ENCODE measurements around the gene A4GALT.

The A4GALT gene, protein sequence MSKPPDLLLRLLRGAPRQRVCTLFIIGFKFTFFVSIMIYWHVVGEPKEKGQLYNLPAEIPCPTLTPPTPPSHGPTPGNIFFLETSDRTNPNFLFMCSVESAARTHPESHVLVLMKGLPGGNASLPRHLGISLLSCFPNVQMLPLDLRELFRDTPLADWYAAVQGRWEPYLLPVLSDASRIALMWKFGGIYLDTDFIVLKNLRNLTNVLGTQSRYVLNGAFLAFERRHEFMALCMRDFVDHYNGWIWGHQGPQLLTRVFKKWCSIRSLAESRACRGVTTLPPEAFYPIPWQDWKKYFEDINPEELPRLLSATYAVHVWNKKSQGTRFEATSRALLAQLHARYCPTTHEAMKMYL

DNA sequence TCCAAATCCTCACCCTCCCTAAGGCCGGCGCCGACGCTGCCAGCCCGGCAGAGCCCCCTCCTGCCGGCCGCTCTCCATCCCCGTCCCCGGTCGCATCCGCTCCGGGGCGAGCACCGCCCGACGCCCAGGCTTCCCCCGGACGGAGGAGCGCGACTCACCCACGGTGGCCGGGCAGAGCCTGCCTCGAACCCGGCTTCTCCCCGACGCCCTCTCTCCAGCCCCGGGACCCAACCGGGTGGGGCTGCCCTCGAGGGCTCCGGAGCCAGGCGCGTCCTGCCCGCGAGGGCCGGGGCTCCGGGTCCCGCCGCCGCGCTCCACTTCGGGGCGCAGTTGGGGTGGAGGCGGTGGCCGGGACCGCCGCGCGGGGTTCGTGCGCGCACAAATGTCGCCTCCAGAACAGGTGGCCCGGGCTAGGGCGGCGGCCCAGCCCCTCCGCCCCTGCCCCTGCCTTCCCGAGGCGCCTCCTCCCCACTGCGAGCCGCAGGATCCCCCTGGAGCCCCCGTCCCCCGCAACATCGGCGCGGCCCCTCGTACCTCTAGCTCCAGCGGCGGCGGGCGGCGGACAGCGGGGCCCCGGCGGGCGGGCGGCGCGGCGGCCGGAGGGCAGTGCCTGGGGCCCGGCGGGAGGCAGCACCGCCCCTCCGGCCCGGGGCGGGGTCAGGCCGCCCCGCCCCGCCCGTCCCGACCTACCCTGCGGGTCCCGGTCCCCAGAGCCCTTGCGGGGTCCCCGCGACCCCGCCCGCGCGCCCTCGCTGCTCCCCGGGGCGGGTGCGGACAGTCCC is at the start of gene A4GALT:
A4GALT (minus strand) TSS at position 608 of the 782 bp plus-strand sequence. CDS start 26,919 bp downstream, outside the sequence.
- Histone ChIP-seq H3K36me3 (ENCODE audit: control insufficient read depth, insufficient read depth, low read length) (no peaks in the 10 kb centered on the region), H3K4me3 (replicated peaks; ENCODE audit: low read depth, low read length) (peak within 1 kb of the TSS; percentile 81), H3K27me3 (replicated peaks; ENCODE audit: control insufficient read depth, insufficient read depth, low read length) (no peaks in the 10 kb centered on the region)
- TF ChIP-seq, protein P1, sequence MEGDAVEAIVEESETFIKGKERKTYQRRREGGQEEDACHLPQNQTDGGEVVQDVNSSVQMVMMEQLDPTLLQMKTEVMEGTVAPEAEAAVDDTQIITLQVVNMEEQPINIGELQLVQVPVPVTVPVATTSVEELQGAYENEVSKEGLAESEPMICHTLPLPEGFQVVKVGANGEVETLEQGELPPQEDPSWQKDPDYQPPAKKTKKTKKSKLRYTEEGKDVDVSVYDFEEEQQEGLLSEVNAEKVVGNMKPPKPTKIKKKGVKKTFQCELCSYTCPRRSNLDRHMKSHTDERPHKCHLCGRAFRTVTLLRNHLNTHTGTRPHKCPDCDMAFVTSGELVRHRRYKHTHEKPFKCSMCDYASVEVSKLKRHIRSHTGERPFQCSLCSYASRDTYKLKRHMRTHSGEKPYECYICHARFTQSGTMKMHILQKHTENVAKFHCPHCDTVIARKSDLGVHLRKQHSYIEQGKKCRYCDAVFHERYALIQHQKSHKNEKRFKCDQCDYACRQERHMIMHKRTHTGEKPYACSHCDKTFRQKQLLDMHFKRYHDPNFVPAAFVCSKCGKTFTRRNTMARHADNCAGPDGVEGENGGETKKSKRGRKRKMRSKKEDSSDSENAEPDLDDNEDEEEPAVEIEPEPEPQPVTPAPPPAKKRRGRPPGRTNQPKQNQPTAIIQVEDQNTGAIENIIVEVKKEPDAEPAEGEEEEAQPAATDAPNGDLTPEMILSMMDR (IDR thresholded peaks at IDR 0.05; ENCODE audit: insufficient read depth, low read length, poor library complexity, severe bottlenecking): no peak
- peak; percentile 55 for DNase-seq (ENCODE audit: extremely low read depth, insufficient read length)

DNA sequence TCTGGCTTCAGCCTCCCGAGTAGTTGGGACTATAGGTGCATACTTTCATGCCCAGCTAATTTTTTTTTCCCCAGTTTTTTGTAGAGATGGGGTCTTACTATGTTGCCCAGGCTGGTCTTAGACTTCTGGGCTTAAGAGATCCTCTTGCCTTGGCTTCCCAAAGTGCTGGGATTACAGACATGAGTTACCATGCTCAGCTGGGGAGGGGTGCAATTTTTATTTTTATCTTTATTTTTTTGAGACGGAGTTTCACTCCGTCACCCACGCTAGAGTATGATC is 49.7 kb upstream of the A4GALT start:
- TF ChIP-seq, protein P1 (IDR thresholded peaks at IDR 0.05; ENCODE audit: insufficient read depth, low read length, poor library complexity, severe bottlenecking): no peak
- DNase-seq (ENCODE audit: extremely low read depth, insufficient read length): no peak
- H3K36me3 ChIP-seq (ENCODE audit: control insufficient read depth, insufficient read depth, low read length): no peaks in the 10 kb centered on the region
- H3K4me3 ChIP-seq (replicated peaks; ENCODE audit: low read depth, low read length): peak overlapping the region; percentile 38
- no peaks in the 10 kb centered on the region for H3K27me3 ChIP-seq (replicated peaks; ENCODE audit: control insufficient read depth, insufficient read depth, low read length)

DNA sequence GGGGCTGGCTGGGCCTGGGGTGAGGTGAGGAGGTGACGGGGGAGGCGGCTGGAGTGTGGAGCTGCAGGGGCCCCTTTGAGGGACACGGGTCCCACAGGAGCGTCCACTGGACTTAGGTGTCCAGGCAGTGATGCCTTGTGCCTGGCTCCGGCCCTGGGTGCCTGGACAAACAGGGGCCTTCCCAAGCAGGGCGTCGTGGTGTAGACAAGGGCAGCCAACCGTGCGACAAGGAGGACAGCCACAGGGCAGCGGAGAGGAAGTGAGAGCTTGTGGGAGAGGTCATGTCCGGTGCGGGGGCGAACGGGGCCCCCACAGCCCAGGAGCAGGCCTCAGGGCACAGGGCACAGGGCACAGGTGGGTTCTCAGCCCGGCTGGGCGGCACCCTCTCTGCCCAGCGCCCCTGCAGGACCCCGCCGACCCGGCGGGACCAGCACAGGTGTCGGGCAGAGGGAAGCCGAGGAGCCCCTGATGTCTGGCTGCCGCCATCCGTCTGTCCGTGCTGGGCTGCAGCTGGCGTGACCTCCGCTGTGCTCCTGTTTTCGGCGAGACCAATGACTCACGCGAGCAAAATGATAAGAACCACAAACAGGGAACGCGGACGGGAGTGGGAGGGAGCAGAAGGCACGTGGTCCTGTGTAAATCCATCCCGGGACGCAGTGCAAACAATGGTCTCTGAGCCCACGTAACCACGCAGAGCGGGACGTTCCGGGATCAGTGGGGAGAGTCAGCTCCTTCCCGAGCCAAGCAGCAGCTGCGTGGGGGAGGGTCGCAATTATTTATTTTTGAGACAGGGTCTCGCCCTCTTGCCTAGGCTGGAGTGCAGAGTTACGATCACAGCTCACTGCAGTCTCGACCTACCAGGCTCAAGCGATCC is 49.1 kb upstream of the A4GALT start:
- H3K36me3 ChIP-seq (ENCODE audit: control insufficient read depth, insufficient read depth, low read length): no peaks in the 10 kb centered on the region
- H3K4me3 ChIP-seq (replicated peaks; ENCODE audit: low read depth, low read length): peak overlapping the region; percentile 38
- DNase-seq (ENCODE audit: extremely low read depth, insufficient read length): peak; percentile 86

DNA sequence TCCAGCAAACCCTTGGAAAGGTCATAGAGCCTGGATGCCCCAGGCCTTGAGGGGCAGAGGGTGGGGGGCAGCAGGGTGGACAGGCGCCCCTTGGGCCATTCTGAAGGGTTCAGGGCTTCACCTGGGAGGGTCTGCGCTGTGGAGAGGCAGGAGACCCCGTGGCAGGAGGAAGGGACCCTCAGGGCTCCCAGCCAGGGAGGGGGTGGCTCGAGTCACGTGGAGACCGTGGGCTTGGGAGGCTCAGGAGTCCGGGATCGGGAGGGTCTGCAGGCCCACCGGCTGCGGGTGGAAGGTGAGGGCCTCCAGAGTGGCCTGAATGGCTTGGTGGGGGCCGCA is 48.5 kb upstream of the A4GALT start:
- TF ChIP-seq, protein P1 (IDR thresholded peaks at IDR 0.05; ENCODE audit: insufficient read depth, low read length, poor library complexity, severe bottlenecking): no peak
- H3K27me3 ChIP-seq (replicated peaks; ENCODE audit: control insufficient read depth, insufficient read depth, low read length): no peaks in the 10 kb centered on the region
- DNase-seq (ENCODE audit: extremely low read depth, insufficient read length): no peak
- no peaks in the 10 kb centered on the region for H3K36me3 ChIP-seq (ENCODE audit: control insufficient read depth, insufficient read depth, low read length)
- H3K4me3 ChIP-seq (replicated peaks; ENCODE audit: low read depth, low read length): no peak overlapping the region

More for the DNA sequence above, 49.1 kb upstream of the A4GALT start:
- H3K27me3 ChIP-seq (replicated peaks; ENCODE audit: control insufficient read depth, insufficient read depth, low read length): no peaks in the 10 kb centered on the region
- TF ChIP-seq, protein P1 (IDR thresholded peaks at IDR 0.05; ENCODE audit: insufficient read depth, low read length, poor library complexity, severe bottlenecking): no peak

DNA sequence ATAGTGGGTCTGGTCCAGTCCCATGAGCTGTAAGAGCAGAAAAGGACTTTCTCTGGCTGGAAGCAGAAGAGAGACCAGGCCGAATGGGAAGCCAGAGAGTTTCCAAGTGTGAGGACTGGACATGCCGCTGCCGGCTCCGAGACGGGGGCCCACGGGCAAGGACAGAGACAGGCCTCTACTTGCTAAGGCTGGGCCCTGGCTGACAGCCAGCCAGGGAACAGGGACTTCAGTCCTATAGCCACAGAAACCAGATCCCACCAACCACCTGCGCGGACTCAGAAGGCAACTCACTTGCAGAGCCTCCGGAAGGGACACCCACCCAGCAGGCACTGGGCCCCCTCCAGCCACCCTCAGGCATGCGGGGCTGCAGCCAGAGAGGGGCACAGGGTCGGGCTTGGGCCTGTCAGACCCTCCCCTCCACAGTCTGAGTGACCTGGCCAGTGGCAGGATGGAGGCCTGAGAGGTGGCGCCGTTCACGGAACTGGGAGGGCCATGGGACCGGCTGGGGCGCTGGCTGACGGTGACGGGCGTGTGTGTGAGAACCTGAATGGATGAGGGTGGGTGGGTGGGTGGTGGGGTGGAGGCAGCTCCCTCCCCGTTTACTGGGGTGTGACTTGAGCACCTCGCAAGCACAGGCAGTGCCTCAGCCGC is 47.8 kb upstream of the A4GALT start:
- no peaks in the 10 kb centered on the region for H3K27me3 ChIP-seq (replicated peaks; ENCODE audit: control insufficient read depth, insufficient read depth, low read length)
- no peak for DNase-seq (ENCODE audit: extremely low read depth, insufficient read length)
- H3K36me3 ChIP-seq (ENCODE audit: control insufficient read depth, insufficient read depth, low read length): no peaks in the 10 kb centered on the region
- TF ChIP-seq, protein P1 (IDR thresholded peaks at IDR 0.05; ENCODE audit: insufficient read depth, low read length, poor library complexity, severe bottlenecking): no peak
- no peak overlapping the region for H3K4me3 ChIP-seq (replicated peaks; ENCODE audit: low read depth, low read length)
